Activated CD4-positive, CD25-positive, alpha-beta regulatory T cell (primary cell): ENCODE data around the gene GOLGA6D.
"Not testable (repeated sequence)": the region's sequence is repeated elsewhere in the genome, so short reads cannot be mapped to it uniquely, and the experiment has no call there.

ENCODE experiments used
- DNase-seq, 4 experiments: peaks; one replicate each; lab custom pipeline; 2025; lab: John Stamatoyannopoulos, UW

GOLGA6D gene

GRCh38 chr15:75293660-75294059 is 11.0 kb downstream of the GOLGA6D start:
- not testable (repeated sequence) for DNase-seq

GRCh38 chr15:75298541-75299310 is 16.1 kb downstream of the GOLGA6D start:
- DNase-seq, result not testable (repeated sequence)

- DNase-seq, result not testable (repeated sequence)
Observed at GRCh38 chr15:75299311-75299688, 16.7 kb downstream of the GOLGA6D start.

GRCh38 chr15:75300026-75300425 is 17.4 kb downstream of the GOLGA6D start:
- DNase-seq, result not testable (repeated sequence)

GRCh38 chr15:75302318-75302717 is 19.7 kb downstream of the GOLGA6D start:
- DNase-seq, result no peak

- not testable (repeated sequence) for DNase-seq
Observed at GRCh38 chr15:75302753-75303152, 20.1 kb downstream of the GOLGA6D start.

- no peak for DNase-seq
Observed at GRCh38 chr15:75306188-75306587, 23.6 kb downstream of the GOLGA6D start.

- DNase-seq, result no peak
Observed at GRCh38 chr15:75307778-75308390, 25.2 kb downstream of the GOLGA6D start.

- no peak for DNase-seq
Observed at GRCh38 chr15:75309711-75310110, 27.1 kb downstream of the GOLGA6D start.

- DNase-seq, result not testable (repeated sequence)
Observed at GRCh38 chr15:75312548-75312947, 29.9 kb downstream of the GOLGA6D start.

- no peak for DNase-seq
Observed at GRCh38 chr15:75313116-75313845, 30.6 kb downstream of the GOLGA6D start.

- DNase-seq, result no peak
Observed at GRCh38 chr15:75314552-75315290, 32.1 kb downstream of the GOLGA6D start.

- DNase-seq, result not testable (repeated sequence)
Observed at GRCh38 chr15:75319231-75319897, 36.7 kb downstream of the GOLGA6D start.

GRCh38 chr15:75321711-75322110 is 39.1 kb downstream of the GOLGA6D start:
- no peak for DNase-seq

GRCh38 chr15:75325922-75326321 is 43.3 kb downstream of the GOLGA6D start:
- DNase-seq, result no peak

- no peak for DNase-seq
Observed at GRCh38 chr15:75327005-75327404, 44.4 kb downstream of the GOLGA6D start.

- no peak for DNase-seq
Observed at GRCh38 chr15:75327491-75327890, 44.9 kb downstream of the GOLGA6D start.

GRCh38 chr15:75328493-75329314 is 46.1 kb downstream of the GOLGA6D start:
- no peak for DNase-seq

- no peak for DNase-seq
Observed at GRCh38 chr15:75329571-75329970, 46.9 kb downstream of the GOLGA6D start.

- not testable (repeated sequence) for DNase-seq
Observed at GRCh38 chr15:75332093-75332492, 49.5 kb downstream of the GOLGA6D start.
